Astrocyte of the cerebellum (primary cell): ENCODE data around the gene SPOP.
A peak's percentile ranks its signal among the peaks of the same experiment; 100 is the strongest.
"Not testable (repeated sequence)": the region's sequence is repeated elsewhere in the genome, so short reads cannot be mapped to it uniquely, and the experiment has no call there.

Experiments
- DNase-seq: peaks from one replicate; pipeline ENCODE4 v3.0.0-alpha.2; 2011; ENCODE audit warnings: low read depth
- H3K4me3 ChIP-seq: 2 replicates; pipeline ENCODE4 v1.5.1; 2011; ENCODE audit warnings: mild to moderate bottlenecking, low read depth, low read length, moderate library complexity
- CTCF ChIP-seq: IDR thresholded peaks from 2 replicates; pipeline ENCODE4 v1.5.1; 2012; ENCODE audit warnings: low read length, low read depth, moderate library complexity, mild to moderate bottlenecking; ENCODE audit errors: missing control alignments
- in situ Hi-C: cut with HindIII; loops from 2 replicates; pipeline ENCODE4 v1.10.0; 2017; ENCODE audit warnings: low sequenced_read_pairs

Gene SPOP

GRCh38 chr17:49659661-49660382 lies 18.1 kb downstream of the SPOP start:
- H3K4me3 ChIP-seq = no peak overlapping the region
- no peak for DNase-seq
- no peak for TF ChIP-seq CTCF
- in situ Hi-C loops = no loop called here

DNA sequence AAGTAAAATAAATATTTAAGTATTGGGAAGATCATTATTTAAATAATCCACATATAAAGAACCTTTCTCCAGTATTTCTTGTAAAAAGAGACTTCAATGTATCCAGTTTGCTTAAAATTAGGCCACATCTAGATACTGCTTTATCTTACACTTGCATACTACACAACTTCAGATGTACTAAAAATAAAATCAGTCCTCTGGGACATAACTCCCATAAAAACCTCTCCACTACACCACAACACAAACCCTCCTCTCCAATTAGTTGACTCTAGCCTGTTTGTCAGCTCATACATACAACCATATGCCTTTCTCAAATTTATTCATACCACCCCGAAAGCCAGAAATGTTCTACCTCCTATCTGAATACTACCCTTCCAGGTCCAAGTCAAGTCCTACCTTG lies 21.6 kb downstream of the SPOP start:
- H3K4me3 ChIP-seq = no peak overlapping the region
- no peak for DNase-seq
- no peak for TF ChIP-seq CTCF
- in situ Hi-C loops = no loop called here

GRCh38 chr17:49647256-49647585 lies 30.7 kb downstream of the SPOP start:
- DNase-seq = no peak
- TF ChIP-seq CTCF = no peak
- H3K4me3 ChIP-seq = no peak overlapping the region
- in situ Hi-C loops = loop anchor here (5.0 kb wide), 1 partner anchor 35 kb away; no protein-coding TSS in a partner anchor

DNA sequence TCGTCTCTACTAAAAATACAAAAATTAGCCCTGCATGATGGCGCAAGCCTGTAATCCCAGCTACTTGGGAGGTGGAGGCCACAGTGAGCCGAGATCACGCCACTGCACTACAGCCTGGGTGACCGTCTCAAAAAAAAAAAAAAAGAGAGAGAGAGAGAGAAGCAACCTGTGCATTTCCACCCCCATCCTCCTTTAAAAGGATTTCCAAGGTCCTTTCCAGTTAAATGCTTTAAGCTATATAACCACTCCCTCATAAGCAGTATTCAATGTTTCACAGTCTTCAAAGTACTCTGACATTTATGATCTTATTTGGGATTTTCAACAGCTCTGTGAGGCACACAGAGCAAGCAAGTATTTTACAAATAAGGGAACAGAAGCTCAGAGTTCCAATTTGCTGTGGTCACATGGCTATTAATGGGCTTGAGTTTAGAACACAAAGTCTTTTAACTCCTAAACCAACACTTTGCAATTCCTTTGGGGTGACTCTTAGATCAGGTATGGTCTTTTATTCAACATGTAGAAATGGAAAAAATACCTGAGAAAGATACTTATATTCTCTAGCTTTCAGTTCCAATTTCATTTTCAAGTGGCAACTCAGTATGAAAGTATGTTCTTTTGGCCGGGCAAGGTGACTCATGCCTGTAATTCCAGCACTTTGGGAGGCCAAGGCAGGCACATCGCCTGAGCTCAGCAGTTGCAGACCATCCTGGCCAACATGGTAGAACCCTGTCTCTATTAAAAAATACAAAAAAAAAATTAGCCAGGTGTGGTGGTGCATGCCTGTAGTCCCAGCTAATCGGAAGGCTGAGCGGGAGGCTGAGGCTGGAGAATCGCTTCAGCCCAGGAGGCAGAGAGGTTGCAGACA lies 31.3 kb downstream of the SPOP start:
- peak; percentile 53 for DNase-seq
- in situ Hi-C loops = loop anchor here (5.0 kb wide), 1 partner anchor 34 kb away; no protein-coding TSS in a partner anchor

DNA sequence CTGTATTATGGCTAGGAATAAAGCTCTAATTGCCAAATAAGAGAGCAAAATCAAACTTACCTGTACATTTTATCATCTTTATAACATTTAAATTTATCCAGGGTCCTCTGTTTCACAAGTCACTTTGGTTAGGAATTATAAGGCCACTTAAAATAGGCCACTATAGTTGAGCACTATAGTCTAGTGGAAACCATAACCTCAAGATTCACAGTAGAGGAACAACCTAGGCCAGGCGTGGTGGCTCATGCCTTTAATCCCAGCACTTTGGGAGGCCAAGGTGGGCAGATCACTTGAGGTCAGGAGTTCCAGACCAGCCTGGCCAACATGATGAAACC lies 31.9 kb downstream of the SPOP start:
- in situ Hi-C loops = loop anchor here (5.0 kb wide), 1 partner anchor 34 kb away; no protein-coding TSS in a partner anchor
- not testable (repeated sequence) for H3K4me3 ChIP-seq, DNase-seq

More for the DNA sequence above, 31.3 kb downstream of the SPOP start:
- H3K4me3 ChIP-seq = peak overlapping the region; percentile 9
- no peak for TF ChIP-seq CTCF

DNA sequence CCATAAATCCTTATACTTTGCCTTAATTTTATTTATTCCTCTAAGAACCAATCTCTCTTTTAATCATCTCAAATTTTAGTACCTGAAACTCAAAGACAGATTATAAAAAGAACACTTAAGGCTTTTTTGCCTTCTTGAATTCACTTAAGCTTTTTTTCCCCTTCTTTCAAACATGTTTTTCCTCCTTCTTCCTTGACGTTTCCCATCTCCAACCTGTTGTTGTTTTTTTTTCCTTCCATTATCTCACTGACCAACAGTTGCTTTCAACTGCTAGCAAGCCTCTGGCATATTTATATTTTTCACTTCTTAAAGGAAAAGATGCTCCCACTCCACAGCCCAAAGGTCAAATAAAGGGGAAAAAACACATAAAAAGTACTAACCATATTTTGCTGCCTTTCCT lies 32.2 kb downstream of the SPOP start:
- in situ Hi-C loops = loop anchor here (5.0 kb wide), 1 partner anchor 33 kb away; no protein-coding TSS in a partner anchor
- DNase-seq = no peak
- no peak for TF ChIP-seq CTCF
- H3K4me3 ChIP-seq = no peak overlapping the region

DNA sequence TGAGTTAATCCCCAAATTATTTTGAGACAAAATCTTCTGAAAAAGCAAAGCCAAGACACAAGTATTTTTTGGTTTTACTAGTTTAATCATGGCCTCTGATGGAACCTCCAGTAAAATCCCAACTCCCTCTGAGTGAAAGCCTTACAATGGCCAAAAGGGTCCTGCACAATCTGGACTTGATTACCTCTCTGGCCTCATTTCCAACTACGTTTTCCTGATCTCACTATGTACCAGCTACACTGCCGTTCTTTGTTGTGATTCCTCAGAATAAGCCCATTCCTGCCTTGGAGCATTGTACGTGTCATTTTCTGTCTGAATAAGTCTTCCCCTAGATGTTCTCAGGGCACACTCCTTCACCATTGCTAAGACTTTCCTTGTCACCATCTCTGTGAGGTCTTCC lies 37.3 kb downstream of the SPOP start:
- no peak overlapping the region for H3K4me3 ChIP-seq
- in situ Hi-C loops = no loop called here
- no peak for DNase-seq
- no peak for TF ChIP-seq CTCF
